NCI-H2107 (cell line): ENCODE results near the gene RAB1B.
"Not testable (repeated sequence)": the region's sequence is repeated elsewhere in the genome, so short reads cannot be mapped to it uniquely, and the experiment has no call there.

ENCODE experiments used
- DNase-seq: peaks from one replicate; lab custom pipeline; 2025; lab: John Stamatoyannopoulos, UW

The RAB1B gene

DNA sequence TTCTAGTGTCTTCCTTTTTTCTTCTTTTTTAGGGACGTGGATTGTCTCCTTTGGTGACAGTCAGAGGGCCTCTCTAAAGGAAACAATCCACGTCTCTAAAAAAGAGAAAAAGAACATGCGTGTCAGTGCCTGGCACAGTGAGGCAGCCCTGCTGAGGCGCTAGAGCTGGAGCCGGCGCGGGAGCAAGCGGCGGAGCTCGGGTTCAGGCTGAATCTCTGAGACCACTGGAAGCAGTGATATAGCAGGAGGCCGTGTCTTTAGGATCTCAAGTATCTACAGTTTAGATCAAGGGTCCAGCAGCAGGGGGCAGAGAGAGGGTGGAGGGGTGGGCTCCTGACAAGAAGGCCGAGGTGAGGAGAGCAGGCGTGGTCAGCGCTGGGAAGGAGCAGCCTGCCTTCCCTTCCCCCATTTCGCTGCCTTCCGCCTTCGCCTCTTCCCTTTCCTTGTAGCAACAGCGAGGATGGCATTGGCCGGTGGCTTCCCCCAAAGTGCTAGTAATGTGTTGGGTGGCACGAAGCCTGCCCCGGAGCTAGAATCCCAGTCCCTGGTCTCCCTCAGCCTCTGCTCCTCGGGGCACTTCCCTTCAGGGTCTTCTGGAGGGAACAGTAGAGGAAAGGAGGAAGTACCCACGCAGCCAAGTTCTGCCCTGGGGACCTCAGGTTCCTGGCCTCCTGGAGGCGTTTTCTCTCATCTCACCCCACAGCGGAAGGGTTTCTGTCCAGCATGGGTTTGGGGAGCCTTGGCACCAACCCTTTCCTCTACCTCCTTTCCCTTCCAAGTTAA lies 28.2 kb upstream of the RAB1B start:
- DNase-seq, result no peak

DNA sequence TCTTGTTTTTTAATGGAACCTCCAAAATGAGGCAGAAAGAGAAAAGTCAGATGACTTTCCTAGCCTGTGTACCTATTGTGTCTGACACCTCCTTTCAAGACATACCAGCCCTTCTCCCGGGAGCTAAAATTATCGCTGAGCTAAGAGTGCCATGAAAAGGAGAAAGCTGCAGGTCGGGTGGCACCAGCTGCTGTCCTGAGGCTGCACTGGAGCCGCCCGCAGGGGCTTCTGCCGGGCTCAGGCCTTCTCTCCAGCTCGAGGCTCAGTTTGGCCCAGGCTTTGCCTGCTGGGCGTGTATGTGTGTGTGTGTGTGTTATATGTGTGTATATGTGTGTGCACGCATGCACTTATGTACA lies 27.7 kb upstream of the RAB1B start:
- DNase-seq, result no peak

DNA sequence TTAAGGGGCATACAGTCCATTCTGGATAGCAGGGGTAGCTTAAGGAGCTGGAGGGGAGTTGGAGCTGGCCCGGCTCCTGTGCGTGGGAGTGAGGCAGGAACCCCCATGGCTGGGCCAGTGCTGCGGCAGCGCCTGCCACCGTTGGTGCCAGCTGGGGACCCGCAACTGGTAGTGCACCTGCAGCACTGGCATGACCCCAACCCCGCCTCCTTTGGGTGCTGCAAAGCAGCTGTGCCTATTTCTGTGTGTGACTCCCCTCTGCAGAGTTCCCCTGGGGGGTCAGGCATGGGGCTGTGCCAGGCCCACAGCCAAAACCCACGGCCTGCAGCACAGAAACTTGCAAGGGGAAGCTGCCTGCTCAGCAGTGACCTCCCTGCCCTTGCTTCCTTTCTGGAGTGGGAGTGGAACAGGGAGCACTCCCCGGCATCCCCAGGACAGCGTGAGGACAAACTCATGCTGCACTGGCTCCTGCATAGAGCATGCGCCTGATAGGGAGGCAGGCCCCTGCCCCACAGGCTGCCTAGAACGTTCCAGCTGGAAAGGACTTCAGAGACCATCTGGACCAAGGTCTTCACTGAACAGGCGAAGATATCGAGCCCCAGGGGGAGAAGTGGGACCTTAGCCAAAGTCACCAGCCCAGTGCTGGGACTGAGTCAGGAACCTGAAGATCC lies 26.2 kb upstream of the RAB1B start:
- no peak for DNase-seq

DNA sequence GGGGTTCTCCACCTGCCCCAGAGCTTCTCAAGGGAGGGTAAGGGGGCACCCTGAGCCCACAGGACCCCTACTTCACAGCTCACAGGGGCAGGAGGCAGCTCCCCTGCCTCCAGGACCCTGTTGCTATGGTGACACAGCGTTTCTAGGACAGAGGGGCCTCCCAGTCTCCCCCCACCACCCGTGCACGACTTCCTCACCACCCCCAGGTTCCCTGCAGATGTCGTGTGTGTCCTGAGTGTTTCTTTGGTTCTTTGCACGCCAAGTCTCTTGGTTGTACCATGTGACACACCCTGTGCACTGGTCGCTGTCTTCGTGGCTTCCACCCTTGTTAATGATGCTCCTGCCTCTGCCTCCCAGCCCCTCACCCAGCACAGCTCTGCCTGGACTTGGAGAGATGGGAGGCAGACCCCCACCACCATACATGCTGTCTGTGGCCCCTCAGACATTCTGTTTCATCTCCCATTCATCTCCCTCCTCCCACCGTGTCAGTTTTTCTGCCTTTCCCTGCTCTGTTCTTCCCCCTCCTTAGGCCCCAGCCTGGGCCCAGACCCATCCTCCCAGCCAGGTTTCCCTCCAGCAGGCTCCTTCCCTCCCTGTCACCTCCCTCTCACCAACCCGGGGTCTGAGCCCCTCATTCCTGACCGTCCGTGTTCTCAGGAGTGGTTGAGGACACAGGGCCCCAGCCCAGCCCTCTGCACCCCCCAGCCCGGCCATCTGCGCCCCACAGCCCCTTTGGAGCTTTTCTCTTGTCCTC lies 24.5 kb upstream of the RAB1B start:
- DNase-seq, result no peak

DNA sequence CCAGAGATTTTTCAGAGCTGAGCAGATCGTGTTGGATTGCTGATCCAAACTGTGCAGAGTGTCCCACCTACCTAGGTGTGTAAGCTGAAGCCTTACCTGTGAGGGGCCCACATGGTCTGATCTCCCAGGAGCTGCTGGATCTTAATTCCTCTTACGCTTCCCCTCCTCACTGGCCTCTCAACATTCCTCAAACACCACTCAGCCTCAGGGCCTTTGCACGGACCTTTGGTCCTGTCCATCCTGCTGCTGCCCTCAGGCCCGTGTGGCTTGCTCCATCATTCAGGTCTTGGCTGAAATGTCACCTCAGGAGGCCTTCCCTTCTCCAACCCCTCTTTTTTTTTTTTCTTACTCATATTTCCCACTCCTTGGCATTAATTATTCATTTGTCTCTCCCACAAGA lies 21.1 kb upstream of the RAB1B start:
- no peak for DNase-seq

DNA sequence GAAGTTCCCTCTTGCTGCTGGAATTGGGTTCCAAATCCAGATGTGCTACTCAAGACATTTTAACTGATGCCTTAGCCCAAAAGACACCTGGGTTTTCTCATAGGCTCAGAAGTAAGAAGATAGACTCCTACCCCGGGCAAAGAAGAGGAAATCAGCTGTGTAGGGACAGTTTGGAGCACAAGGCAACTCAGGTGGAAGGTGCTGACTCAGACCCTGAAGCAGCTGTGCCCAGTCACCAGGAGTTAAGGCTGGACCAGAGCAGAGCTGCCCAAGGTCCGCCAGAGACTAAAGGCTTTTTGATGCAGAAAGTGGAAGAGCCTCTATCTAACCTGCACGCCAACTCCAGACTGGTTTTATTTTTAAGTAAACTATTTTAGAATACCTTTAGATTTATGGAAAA lies 20.6 kb upstream of the RAB1B start:
- DNase-seq, result no peak

DNA sequence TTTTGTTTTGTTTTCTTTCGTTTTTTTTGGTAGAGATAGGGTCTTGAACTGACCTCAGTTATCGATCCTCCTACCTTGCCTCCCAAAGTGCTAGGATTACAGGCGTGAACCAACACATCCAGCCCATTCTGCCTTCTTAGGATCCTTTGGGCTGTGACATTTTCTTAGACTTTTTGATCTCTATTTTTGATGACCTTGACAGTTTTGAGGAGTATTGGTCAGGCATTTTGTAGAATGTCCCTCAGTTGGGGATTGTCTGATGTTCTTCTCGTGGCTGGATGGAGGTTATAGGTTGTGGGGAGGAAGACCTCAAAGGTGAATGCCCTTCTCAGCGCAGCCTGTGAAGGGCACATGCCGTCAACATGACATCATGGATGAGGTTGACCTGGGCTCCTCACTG lies 19.5 kb upstream of the RAB1B start:
- DNase-seq, result no peak

DNA sequence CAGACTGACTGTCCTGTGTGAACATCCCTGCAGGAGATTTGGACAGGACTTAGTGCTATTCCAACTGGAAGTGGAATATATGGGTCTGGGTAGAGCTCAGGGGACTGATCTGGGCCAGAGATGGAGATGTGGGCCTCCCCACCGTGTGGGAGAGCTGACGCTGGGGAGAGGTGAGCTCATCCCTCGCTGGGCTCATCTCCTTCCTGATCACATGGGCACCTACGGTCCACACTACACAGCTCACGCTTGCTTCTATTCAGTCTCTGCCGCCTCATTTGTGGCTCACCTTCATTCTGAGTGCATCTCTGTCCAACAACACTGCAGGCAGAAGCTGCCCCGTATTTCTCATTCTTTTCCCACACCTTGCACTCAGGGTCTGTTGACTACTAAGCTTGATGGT lies 16.6 kb upstream of the RAB1B start:
- DNase-seq, result no peak

DNA sequence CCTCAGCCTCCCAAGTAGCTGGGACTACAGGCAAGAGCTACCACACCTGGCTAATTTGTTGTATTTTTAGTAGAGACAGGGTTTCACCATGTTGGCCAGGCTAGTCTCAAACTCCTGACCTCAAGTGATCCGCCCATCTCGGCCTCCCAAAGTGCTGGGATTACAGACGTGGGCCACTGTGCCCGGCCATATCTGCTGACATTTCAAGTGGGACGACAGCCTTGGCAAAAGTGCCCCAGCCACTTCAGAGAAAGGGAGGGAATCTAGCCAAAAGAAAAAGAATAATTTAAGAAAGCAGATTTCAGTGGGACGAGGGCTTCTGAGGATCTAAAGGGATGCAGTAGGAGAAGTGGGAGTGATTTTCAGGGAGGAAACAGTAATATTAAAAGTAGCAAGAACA lies 15.4 kb upstream of the RAB1B start:
- not testable (repeated sequence) for DNase-seq

DNA sequence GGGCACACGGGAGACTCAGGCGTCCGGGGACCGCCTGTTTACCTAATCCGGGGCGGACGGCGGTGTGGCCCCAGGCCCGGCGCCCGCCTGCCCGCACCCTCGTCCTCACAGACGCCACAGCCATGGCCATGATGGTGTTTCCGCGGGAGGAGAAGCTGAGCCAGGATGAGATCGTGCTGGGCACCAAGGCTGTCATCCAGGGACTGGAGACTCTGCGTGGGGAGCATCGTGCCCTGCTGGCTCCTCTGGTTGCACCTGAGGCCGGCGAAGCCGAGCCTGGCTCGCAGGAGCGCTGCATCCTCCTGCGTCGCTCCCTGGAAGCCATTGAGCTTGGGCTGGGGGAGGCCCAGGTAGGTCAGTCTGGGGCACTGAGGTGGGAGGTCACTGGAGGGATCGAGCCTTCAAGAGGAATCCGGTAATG lies 10.0 kb upstream of the RAB1B start:
- DNase-seq, result no peak

DNA sequence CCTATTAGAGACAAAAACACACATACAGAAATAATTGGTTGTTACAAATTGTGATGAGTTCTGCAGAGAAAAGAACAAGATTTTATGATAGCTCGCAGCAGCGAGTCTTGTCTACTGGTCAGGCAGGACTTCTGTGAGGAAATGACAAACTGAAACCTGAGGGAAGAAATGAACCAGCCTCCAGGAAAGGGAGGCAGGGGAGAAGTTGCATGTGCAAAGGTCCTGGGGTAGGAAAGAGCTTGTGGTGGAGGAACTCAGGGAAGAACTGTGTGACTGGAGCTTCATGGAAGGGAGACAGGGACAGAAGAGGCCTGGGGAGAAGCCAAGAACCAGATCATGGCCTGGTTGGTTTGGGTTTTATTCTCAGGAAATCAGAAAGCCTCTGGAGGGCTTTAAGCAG lies 9.2 kb upstream of the RAB1B start:
- DNase-seq, result no peak

DNA sequence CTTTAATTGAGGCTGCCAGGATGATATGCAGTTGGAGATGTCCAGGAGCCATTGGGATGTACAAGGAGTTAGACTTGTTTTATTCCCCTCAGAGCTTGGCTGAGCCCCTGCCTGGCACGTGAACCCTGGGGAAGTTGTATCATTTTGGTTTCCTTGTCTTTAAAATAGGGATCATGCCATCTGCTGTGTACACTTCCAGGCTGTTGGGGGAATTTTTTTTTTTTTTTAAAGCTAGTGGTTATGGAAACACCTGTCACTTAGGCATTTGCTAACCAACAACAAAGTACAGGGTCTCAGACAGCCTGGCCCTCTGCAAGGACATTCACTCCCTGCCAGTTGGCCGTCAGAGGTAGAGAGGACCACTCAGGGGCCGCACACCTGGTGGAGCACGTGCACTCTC lies 8.5 kb upstream of the RAB1B start:
- no peak for DNase-seq

DNA sequence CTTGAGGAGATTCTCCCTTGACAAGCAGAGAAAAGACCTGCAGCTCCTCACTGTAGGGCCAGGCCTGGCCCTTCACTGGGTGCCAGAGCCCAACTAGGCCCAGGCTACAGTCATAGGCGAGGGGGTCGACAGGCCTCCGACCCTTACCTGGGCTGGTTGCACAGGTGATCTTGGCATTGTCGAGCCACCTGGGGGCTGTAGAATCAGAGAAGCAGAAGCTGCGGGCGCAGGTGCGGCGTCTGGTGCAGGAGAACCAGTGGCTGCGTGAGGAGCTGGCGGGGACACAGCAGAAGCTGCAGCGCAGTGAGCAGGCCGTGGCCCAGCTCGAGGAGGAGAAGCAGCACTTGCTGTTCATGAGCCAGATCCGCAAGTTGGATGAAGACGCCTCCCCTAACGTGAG lies 6.9 kb upstream of the RAB1B start:
- DNase-seq, result no peak

DNA sequence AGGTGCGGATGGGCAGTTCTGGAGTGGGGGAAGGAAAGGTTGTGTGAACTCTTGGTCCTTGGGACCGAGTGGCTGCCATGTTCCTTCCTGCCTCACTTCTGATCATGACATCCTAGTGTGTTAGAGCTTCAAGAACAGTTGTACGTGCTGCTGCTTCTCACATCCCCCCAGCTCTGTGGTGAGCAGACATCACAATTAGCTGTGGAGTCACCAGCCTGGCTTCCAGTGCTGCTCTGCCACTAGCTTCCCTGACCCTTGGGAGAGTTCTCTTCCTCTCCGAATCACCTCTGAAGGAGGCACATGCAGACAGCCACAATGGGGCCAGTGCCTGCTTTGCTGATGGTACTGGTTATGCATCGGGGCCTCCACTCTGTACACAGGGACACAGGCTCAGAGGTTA lies 6.2 kb upstream of the RAB1B start:
- no peak for DNase-seq

DNA sequence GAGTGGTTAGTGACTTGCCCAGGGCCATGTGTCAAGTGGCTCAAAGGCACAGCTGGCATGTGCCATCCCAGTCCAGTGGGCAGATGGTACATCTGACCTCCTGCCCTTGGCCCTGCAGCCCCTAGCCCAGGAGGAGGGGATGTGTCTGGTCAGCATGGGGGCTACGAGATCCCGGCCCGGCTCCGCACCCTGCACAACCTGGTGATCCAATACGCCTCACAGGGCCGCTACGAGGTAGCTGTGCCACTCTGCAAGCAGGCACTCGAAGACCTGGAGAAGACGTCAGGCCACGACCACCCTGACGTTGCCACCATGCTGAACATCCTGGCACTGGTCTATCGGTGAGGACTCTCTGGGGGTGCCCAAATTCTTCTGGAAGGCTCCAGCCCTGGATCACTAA lies 5.7 kb upstream of the RAB1B start:
- DNase-seq, result no peak

DNA sequence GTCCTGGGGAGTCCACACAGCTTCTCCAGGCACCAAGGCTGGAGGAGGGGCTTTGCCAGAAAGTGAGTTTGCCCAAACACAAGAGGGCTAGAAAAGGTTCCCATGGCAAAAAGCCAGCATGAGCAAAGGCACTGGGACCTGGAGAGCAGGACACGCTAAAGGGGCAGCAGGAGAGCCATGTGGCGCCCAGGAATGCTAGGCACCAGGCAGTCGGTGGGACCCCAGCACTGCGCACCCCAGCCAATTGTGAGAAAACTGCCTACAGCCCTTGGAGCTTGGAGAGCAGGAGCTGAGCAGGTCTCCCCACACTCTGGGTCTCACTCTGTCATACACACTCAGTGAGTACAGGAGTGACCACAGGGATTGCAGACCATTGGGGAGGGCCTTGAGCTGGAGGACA lies 5.2 kb upstream of the RAB1B start:
- DNase-seq, result no peak

DNA sequence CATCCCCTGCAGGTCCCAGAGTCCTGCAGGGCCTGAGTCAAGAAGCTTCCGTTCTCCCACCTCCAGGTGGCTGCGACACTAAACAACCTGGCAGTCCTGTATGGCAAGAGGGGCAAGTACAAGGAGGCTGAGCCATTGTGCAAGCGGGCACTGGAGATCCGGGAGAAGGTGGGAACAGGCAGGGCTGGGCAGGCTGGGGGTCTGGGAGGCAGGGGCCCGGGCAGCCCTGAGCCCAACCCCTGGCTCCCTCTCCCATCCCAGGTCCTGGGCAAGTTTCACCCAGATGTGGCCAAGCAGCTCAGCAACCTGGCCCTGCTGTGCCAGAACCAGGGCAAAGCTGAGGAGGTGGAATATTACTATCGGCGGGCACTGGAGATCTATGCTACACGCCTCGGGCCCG lies 4.7 kb upstream of the RAB1B start:
- no peak for DNase-seq

DNA sequence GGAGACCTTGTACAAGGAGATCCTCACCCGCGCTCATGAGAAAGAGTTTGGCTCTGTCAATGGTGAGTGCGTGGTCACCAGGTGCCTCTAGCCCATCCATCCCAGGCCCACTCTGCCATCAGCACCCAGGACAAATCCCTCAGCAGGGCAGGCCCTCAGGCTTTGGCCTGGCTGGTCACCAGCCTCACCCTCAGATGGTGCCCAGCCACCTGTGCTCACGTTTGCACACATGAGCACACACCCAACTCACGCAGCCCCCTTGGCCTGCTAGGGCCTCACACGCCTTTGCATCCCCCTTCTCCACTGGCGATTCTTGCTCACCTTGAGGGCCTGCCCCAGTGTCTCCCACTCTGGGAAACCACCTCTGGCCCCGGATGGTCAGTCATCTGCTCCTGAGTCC lies 4.1 kb upstream of the RAB1B start:
- DNase-seq, result no peak

DNA sequence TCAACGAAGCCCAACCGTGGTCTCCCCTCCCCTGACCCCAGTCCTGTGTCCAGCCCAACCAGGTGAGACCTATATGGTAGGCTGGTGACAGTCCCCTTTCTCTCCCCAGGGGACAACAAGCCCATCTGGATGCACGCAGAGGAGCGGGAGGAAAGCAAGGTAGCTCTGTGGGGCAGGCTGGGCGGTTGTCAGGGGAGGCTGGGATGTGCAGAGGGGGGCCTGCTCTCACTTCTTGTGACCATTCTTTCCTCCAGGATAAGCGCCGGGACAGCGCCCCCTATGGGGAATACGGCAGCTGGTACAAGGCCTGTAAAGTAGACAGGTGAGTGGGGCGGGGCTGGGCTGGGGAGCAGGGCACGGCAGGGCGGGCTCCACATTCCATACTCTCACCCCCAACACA lies 3.5 kb upstream of the RAB1B start:
- no peak for DNase-seq

DNA sequence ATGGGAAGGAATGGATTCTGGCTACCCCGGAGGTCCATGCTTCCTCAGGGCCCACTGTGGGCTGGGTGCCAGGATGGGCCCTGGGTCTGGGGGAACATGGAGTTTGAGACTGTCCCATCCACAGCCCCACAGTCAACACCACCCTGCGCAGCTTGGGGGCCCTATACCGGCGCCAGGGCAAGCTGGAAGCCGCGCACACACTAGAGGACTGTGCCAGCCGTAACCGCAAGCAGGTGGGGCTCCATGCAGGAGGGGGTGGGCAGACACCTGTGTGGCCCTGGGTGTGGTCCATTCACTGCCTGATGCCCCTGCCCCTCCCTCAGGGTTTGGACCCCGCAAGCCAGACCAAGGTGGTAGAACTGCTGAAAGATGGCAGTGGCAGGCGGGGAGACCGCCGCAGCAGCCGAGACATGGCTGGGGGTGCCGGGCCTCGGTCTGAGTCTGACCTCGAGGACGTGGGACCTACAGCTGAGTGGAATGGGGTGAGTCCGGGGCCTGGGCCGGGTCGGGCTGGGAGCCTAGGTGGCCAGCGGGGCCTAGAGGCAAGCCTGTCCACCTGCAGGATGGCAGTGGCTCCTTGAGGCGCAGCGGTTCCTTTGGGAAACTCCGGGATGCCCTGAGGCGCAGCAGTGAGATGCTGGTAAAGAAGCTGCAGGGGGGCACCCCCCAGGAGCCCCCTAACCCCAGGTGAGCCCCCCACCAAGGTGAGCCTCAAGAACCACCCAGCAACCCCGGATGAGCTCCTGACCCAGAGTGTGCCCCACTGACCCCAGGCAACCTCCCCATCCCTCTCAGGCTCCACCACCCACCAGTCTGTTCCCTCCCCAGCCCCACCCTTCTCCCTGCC lies 2.7 kb upstream of the RAB1B start:
- no peak for DNase-seq

DNA sequence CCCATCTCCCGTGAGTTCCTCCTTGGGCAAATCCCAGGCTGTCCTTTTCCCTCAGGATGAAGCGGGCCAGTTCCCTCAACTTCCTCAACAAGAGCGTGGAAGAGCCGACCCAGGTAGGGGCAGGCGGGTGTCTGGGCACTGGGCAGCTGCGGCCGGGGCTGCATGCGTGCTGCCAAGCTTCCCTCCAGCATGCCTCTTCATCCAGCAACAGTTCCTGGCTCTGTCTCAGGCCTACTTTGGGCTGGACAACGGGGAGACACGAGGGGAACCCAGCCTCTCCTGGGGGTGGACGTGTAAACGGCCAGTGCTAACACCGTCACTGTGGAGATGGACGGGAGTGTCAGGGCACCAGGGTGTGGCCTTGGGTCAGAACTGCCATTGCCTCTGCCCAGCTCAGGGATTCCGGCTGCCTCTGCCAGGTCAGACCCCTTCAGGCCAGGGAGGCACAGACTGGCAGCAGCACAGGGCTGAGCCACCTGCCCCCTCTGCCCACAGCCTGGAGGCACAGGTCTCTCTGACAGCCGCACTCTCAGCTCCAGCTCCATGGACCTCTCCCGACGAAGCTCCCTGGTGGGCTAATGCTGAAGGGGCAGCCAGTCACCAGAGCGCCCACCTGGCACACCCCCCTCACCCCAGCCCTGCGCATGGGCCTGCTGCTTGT lies 1.9 kb upstream of the RAB1B start:
- DNase-seq, result no peak

DNA sequence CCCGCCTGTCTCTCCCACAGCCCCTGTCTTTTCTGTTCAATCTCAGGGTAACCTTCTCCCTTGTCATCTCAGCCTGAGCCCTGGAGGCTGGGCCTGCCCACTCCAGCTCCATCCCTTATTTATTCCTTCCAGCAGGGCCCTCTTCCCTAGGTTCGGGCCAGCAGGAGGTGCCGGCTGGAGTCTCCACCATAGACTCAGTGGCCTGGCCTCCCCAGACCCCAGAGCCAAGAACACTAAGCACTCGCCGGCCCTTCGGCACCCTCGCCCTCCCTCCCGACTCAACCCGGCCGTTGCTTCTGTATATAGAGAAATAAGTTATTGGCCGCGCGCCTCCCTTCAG lies 1.4 kb upstream of the RAB1B start:
- DNase-seq, result no peak
